OCI-LY3 (cell line): ENCODE data around the gene BRAT1.

Source experiments
- EZH2phosphoT487 ChIP-seq: fragments of 200-600 bp; shearing (Covaris generic); IDR thresholded peaks from 2 replicates; pipeline ENCODE4 v1.6.1; 2018; ENCODE audit warnings: antibody characterized with exemption, mixed run types, low read depth
- TF ChIP-seq, protein P1 (sequence below): fragments of 200-600, 300-600 bp; sonication (generic); IDR thresholded peaks from 2 replicates; pipeline ENCODE4 v1.5.1; 2014; ENCODE audit warnings: antibody characterized with exemption, low read length, low read depth

GRCh38 chr7:2553108-2553507 lies 2.2 kb downstream of the BRAT1 start:
- TF ChIP-seq, protein P1, sequence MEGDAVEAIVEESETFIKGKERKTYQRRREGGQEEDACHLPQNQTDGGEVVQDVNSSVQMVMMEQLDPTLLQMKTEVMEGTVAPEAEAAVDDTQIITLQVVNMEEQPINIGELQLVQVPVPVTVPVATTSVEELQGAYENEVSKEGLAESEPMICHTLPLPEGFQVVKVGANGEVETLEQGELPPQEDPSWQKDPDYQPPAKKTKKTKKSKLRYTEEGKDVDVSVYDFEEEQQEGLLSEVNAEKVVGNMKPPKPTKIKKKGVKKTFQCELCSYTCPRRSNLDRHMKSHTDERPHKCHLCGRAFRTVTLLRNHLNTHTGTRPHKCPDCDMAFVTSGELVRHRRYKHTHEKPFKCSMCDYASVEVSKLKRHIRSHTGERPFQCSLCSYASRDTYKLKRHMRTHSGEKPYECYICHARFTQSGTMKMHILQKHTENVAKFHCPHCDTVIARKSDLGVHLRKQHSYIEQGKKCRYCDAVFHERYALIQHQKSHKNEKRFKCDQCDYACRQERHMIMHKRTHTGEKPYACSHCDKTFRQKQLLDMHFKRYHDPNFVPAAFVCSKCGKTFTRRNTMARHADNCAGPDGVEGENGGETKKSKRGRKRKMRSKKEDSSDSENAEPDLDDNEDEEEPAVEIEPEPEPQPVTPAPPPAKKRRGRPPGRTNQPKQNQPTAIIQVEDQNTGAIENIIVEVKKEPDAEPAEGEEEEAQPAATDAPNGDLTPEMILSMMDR = no peak
- no peak for TF ChIP-seq EZH2phosphoT487
